MM.1S (cell line): ENCODE results near the gene RIOK2.

Source experiments
- EZH2phosphoT487 ChIP-seq: fragments of 300-600 bp; sonication (generic); IDR thresholded peaks from 2 replicates; pipeline ENCODE4 v1.6.1; 2018; ENCODE audit warnings: antibody characterized with exemption, low read length
- TF ChIP-seq, protein P1 (sequence below): fragments of 300-600 bp; sonication (generic); IDR thresholded peaks from 2 replicates; pipeline ENCODE4 v1.5.1; 2016; ENCODE audit warnings: antibody characterized with exemption, low read length, mixed read lengths

DNA sequence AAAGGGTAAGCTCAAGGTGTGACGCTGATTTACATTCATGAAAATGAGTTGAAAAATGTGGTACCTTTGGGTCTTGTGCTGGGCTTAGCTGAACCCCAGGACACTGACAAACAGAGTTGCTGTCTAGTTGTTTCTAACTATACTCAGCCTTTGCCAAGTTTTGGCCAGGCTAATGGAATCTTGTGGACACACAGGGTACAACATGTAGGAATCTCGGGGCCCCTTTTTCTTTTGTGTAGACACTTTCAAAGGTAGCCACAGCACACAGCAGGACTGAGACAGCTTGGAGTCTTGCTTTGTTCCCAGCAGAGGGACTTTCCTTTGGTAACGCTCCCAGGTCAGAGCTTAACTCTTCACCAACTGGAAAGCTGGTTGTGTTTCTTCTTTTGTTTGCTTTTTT is 48.4 kb downstream of the RIOK2 start:
- TF ChIP-seq, protein P1, sequence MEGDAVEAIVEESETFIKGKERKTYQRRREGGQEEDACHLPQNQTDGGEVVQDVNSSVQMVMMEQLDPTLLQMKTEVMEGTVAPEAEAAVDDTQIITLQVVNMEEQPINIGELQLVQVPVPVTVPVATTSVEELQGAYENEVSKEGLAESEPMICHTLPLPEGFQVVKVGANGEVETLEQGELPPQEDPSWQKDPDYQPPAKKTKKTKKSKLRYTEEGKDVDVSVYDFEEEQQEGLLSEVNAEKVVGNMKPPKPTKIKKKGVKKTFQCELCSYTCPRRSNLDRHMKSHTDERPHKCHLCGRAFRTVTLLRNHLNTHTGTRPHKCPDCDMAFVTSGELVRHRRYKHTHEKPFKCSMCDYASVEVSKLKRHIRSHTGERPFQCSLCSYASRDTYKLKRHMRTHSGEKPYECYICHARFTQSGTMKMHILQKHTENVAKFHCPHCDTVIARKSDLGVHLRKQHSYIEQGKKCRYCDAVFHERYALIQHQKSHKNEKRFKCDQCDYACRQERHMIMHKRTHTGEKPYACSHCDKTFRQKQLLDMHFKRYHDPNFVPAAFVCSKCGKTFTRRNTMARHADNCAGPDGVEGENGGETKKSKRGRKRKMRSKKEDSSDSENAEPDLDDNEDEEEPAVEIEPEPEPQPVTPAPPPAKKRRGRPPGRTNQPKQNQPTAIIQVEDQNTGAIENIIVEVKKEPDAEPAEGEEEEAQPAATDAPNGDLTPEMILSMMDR: no peak
- TF ChIP-seq EZH2phosphoT487: no peak
